ENCODE measurements around the gene PDGFB.

DNA sequence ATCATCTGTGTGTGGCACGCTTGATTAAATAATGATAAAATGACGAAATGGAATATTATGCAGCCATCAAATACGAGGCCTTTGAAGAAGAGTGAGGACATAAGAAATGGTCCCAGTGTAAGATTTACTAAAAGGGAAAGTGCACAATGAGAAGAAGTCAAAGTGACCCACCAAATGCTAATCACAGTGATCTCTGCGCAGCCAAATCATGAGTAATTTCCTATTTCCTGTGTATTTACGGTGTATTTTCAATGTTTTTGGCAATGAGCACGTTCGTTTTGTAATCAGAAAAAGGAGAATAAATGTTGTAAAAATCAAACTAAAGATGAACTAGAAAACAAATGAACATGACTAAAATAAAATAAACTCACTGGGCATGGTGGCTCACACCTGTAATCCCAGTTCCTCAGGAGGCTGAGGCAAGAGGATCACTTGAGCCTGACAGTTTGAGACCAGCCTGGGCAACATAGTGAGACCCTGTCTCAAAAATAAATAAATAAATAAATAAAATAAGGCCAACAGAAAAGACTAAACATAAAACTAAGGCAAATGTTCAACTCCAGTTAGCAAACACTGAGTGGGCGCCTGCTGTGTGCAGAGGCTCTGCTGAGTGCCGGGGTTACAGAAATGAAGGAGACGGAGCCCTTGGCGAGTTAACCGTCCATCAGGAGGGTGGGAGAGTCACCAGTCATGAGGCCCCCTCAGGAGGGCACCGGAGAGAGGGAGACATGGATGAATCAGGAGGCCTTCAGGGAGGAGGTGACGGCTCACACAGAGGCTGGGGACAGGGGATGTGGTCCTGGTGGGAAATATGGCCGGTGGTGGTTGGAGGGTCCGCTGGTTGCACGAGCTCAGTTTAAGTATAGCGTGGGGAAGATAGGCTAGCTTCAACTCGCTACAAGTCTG is 66.3 kb downstream of the PDGFB start:
- no peak for TF ChIP-seq YY1 (IDR thresholded peaks at IDR 0.05; ENCODE audit: insufficient read depth, insufficient read length)
- TF ChIP-seq ZNF274 (IDR thresholded peaks at IDR 0.05; ENCODE audit: low read depth, low read length) = no peak

Data from NT2/D1 (cell line).